ENCODE measurements around the gene LRRC55.

Gene LRRC55

DNA sequence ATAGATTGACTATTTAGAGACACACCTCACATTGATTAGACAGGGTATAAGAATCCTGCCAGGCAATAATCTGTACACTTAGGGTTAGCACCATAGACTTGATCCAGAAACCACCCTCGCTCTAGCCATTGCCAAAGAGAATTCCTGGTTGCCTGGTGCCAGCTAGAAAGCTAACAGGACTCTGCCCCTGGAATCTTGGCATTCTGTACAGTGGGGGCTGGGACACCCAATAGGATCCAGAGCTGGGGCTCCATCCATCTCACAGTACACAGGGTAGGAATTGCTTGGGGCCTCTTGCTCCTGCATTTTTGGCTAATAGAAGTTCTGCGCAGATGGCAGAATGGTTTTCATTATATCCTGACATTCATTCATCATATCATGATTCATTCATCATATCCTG, 58.3 kb downstream of the LRRC55 start:
- no peaks in the 10 kb centered on the region for H3K4me1 ChIP-seq (ENCODE audit: control insufficient read depth, insufficient read depth, low read length)
- no peak overlapping the region for H3K4me3 ChIP-seq (ENCODE audit: low read length)
- no peaks in the 10 kb centered on the region for H3K36me3 ChIP-seq (ENCODE audit: control insufficient read depth, insufficient read depth, low read length, severe bottlenecking)
- peaks cover 55% of the 10 kb centered on the region for H3K27me3 ChIP-seq (replicated peaks; ENCODE audit: control insufficient read depth, insufficient read depth, low read length)
- DNase-seq (ENCODE audit: low read depth): no peak
- H3K9me3 ChIP-seq (ENCODE audit: control insufficient read depth, low read length): no peaks in the 10 kb centered on the region
- no peak overlapping the region for H3K9ac ChIP-seq (ENCODE audit: low read length)

DNA sequence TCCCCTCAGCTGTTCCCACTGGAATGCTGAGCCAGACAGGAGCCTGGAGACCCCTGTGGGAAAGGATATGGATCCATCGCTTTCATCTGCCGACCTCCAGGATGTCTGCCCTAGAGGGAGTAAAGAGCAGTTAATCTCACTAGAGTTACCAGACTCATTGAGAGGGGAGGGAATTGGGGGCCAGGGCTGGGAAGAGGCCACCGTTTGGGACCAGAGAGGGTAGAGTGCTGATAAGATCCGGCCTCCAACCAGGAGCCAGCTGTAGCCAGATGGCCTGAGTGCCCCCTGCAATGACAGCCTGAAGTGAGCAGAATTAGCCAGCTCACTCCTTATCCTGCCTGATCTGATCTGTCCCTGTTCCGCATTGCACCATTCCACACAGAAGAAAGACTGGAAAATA, 59.0 kb downstream of the LRRC55 start:
- H3K4me3 ChIP-seq (ENCODE audit: low read length): no peak overlapping the region
- peaks cover 49% of the 10 kb centered on the region for H3K27me3 ChIP-seq (replicated peaks; ENCODE audit: control insufficient read depth, insufficient read depth, low read length)
- no peak for DNase-seq (ENCODE audit: low read depth)
- no peak overlapping the region for H3K9ac ChIP-seq (ENCODE audit: low read length)
- H3K4me1 ChIP-seq (ENCODE audit: control insufficient read depth, insufficient read depth, low read length): no peaks in the 10 kb centered on the region
- H3K36me3 ChIP-seq (ENCODE audit: control insufficient read depth, insufficient read depth, low read length, severe bottlenecking): no peaks in the 10 kb centered on the region
- no peaks in the 10 kb centered on the region for H3K9me3 ChIP-seq (ENCODE audit: control insufficient read depth, low read length)
